HG02763 (cell line): ENCODE results near the gene NKX2-3.

Experiments used
- ATAC-seq: cut with Tn5 transposase; IDR thresholded peaks from one replicate; pipeline ENCODE4 v1.9.1; 2021; ENCODE audit warnings: mild to moderate bottlenecking, moderate library complexity; ENCODE audit not compliant: unreplicated experiment

Gene NKX2-3

GRCh38 chr10:99532687-99533495 is at the start of gene NKX2-3:
Gene NKX2-3 (plus strand): TSS chr10:99532942. CDS start chr10:99533132, 190 bp downstream.
- no peak for ATAC-seq

GRCh38 chr10:99484626-99485581 is 47.8 kb upstream of the NKX2-3 start:
- no peak for ATAC-seq

GRCh38 chr10:99487125-99487807 is 45.5 kb upstream of the NKX2-3 start:
- no peak for ATAC-seq

GRCh38 chr10:99489271-99489670 is 43.5 kb upstream of the NKX2-3 start:
- ATAC-seq, result no peak

DNA sequence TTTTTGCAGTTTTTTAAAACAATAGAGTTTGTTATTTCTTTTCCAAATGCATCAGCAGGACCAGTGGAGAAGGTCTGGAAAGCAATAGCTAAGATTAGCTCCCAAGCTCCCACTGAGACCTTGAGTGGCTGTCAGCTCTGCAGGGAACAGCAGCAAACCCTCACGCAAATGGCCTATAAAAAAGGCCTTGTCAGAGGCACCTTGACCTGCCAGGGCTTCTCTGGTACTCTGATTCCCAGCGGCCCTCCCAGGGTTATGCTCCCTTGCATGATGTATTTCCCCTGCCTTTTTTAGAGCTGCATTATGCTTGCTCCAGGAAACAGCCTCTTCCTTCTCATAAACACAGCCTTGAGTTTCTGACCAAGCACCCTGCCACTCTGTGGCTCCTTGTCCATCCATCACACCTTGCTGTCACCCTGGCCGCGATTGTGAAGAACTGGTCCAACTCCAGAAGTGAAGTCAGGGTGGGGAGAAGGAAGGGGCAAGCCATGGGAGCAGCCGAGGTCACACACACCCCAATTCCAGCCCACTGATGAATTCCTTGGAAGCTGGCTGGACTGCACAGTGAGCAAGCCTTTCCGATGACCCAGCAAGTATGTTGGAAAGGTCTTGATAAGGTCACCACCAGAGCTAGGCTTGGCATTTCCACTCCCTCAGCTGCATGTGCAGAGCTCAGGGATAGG is 35.3 kb upstream of the NKX2-3 start:
- ATAC-seq, result no peak

- no peak for ATAC-seq
Measured at GRCh38 chr10:99506416-99506815, 26.3 kb upstream of the NKX2-3 start.

- no peak for ATAC-seq
Measured at GRCh38 chr10:99507265-99507664, 25.5 kb upstream of the NKX2-3 start.

GRCh38 chr10:99513061-99513460 is 19.7 kb upstream of the NKX2-3 start:
- no peak for ATAC-seq

DNA sequence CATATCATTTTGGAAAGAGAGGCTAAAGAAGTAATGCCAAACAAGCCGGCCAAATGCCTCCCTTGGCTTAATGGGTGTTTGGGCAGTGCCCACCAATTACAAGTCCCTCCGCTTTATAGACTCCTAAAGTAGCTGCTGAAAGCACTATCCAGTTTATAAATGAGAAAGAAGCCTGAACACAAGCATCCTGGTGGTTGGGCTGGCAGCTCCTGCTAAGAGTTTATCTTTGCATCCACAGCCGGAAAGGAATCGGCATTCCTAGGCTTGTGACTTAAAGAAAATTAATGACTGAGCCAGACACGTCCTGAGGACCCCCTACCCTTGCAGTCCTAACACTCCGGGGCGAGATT is 13.1 kb upstream of the NKX2-3 start:
- ATAC-seq, result no peak

DNA sequence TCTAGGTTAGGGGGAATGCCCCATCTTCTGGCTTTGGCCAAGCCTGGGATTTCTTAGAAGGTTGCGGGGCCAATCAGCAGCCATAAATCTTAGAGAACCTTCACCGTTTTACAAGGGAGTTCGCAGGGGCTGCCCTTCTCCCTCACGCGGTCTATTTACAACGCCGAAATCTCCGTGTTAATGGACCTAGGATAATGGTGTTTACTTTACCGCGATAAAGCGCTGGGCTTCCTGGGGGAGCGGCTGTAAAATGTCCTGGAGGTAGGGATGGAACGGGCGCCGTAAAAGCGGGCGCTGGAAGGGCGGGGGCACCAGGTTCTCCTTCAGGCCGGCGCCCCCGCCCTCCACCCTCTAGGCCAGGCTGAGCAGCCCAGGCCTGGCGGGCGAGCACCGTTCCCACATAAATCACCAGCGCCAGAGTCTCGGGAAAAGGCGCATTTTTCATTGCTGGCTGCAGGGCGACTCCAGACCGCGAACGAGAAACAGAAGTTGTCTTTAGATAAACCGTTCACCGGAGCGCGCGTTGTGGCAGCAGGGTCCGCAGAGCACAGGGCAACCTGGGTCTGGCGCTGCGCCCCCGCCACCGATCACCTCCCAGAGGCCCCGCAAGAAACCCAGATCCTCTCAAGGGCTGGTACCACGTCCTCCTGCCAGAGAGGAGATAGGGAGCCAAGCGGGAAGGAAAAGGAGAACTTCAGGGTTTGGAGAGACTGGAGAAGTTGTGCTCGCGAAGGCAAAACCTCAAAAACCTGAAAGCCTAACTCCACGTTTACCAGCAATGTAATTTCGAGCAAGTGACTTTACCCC is 12.5 kb upstream of the NKX2-3 start:
- no peak for ATAC-seq

- ATAC-seq, result no peak
Measured at GRCh38 chr10:99520847-99521764, 11.6 kb upstream of the NKX2-3 start.

- no peak for ATAC-seq
Measured at GRCh38 chr10:99521765-99522469, 10.8 kb upstream of the NKX2-3 start.

- ATAC-seq, result no peak
Measured at GRCh38 chr10:99522470-99523250, 10.1 kb upstream of the NKX2-3 start.

- no peak for ATAC-seq
Measured at GRCh38 chr10:99523251-99523773, 9.4 kb upstream of the NKX2-3 start.

DNA sequence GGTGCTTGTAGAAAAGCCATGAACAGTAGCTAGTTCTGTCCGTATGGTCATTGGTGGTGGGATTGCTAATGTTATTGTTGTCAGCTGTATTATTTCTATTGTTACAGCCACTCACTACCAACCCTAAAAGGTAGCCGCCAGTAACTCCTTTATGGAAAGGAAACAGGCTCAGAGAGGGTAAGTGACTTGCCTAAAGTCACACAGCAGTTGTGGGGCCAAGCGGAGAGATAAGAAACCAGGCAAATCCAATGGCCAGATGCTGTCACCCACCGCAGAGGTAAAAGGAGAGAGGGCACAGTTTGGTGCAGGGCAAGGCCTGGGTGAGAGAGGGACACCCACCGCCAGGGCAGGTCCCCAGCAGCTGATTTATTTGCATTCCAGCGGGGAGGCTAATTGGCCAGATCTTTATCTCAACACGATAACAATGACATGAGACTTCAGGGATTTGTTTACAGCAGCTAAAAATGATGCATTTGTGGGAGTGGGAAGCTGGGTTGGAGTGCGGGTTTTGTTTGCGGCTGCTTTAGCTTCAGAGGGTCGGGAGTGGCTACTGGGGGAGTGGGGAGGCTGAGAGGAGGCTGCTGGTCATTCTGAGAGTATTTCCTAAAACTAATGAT is 8.6 kb upstream of the NKX2-3 start:
- no peak for ATAC-seq

- ATAC-seq, result no peak
Measured at GRCh38 chr10:99524736-99525380, 7.9 kb upstream of the NKX2-3 start.
